ENCODE data around the gene KIAA0825. TPM values are rescaled to one million over a fixed set of nuclear protein-coding genes. Genes with fewer than 3 reads are reported as not detected.
A peak's percentile ranks its signal among the peaks of the same experiment; 100 is the strongest.
"Not testable (repeated sequence)": the region's sequence is repeated elsewhere in the genome, so short reads cannot be mapped to it uniquely, and the experiment has no call there.

KIAA0825 gene
- total RNA-seq, 1 donor from 2014 or later = 2.2 TPM

DNA sequence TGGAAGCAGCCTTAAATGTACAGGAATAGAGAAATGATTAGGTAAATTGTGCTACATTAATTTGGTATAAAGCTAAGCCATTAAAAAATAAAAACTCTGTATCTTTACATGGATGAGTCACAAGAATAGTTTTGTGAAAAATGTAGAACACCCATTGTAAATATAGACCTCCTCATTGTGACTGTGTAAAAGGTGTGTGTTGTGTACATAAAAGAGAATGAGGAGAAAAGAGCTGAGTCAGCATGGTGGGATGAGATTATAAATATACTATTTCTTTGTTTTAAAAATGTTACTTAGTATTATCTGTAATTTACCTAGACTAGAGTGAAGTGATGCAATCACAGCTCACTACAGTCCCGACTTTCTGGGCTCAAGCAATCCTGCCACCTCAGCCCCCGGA lies 250.5 kb downstream of the KIAA0825 start:
- ATAC-seq = peak; percentile 82

DNA sequence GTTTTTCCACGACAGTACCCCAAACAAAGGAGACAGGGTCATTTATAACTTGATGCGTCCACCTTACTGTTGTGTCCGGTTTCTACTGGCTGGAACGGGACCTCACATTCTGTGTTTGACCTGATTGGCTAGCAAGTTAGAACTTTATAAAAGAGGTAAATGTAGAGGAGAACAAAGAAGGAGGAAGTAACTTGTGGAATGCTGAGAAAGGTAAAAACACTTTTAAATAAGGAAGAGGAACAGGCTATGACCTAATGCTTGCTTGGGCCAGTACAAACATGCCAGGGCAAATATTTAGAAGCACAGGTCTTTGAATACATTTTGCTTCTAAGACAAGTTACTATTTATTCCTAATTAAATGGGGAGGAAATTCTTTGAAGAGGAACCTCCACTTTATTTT lies 251.6 kb downstream of the KIAA0825 start:
- ATAC-seq = peak; percentile 65

DNA sequence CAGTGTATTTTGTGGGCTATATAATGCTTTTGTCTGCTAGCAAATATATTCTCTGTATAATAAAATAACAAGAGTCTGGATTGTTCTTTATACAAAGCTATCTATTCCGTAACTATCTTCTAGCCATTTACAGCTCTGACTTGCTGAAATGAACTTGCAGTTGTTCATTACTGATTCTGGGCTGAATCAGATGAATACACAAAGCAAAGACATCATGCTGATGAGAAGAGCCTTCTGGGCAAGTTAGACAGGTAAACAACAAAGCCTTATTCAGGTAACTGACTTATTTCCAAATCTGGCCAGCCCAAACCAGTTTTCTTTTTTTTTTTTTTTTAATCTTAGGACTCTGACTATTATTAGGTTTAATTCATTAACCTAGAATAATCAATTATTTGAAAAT lies 255.5 kb downstream of the KIAA0825 start:
- peak; percentile 73 for ATAC-seq

DNA sequence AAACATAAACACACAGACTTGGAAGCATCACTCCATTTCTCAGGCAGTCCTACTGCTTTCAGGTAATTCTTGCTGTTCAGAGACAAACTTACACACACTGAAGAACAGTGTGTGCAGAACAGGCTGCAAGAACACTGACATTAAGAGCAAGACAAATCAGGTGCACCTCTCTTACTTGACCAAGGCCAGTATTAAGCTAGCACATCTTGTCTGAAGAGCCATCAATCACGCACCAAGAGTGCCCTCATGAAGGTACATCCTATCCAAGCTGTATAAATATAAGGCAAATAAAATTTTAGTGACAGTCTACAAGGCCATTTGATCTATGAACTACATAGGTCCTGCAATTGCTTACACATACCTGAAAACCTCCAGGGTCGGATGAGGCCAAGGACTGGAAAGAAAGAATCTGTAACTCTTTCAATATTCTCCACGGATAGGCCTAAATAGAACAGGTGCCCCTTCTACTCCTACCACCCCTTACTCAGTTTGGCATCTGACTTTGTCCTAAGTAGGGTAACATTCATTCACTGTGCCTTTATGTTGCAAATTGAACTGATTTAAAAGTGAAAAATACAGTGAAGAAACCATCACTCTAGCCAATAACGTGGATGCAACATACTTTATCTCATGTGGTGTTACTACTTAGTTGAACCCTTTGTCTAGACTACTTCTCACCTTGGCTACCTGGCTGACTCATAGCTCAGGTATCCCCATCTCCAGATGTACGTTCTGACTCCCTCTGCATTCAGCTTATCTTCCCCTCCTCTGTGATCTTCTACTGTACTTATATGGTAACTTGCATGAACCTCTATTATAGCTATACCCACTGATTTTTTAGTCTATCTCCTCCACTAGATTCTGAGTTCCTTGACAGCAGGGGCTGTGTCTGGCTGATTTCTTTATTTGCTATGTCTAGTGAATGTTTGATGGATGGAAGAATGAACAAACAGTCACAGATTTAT lies 256.3 kb downstream of the KIAA0825 start:
- ATAC-seq = peak; percentile 66

DNA sequence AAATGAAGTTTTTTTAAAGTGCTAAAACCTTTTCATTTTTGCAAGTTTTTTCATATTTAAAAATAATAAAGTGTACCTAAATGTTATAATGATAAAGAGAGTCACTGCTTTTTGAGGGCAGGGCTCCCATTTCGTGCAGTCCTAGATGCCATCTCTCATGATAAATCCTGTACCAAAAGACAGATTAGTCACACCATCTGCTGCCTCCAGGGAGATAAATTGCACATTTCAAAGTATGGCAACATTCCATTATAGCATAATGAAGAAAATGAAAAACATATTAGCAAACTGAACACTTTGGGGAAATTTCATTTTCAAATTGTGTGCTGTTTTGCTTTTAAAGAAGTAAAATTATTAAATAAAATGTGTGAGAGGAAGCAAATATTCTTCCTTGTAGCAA lies 257.2 kb downstream of the KIAA0825 start:
- ATAC-seq = no peak

GRCh38 chr5:94360382-94361130 lies 257.8 kb downstream of the KIAA0825 start:
- no peak for ATAC-seq

DNA sequence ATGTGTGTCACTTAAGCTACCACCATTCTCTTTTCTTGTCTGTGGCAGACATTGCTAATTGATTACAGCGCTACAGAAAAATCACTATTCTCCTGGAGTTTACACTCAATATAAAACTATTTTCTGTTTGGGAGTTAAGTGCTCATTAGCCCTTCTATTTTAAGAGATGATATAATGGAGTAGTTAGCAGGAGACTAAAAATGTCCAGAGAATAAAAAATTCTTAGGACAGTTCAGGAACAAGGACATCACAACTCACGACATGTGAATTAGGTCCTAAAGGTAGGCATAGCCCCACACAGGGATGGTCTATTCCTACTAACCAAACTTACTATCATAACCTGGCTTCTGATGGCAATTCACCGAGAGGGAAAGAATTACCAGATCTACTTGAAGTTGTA lies 258.5 kb downstream of the KIAA0825 start:
- no peak for ATAC-seq

DNA sequence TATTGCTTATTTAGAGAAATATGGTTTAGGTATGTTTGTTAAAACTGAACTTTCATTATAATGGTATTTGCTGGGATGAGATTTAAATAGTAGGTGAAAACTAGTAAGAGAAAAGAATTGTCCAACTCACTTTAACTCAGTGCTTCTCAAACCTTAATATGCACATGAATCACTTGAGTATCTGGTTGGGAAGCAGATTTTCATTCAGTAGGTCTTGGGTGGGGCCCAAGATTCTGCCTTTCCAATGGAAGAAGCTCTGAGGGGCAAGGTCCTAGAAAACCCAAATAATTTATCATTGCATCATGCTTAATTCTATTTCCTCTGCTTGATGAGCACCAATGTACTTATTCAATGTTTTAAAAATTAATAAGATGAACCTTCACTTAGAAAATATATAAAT lies 262.6 kb downstream of the KIAA0825 start:
- no peak for ATAC-seq

DNA sequence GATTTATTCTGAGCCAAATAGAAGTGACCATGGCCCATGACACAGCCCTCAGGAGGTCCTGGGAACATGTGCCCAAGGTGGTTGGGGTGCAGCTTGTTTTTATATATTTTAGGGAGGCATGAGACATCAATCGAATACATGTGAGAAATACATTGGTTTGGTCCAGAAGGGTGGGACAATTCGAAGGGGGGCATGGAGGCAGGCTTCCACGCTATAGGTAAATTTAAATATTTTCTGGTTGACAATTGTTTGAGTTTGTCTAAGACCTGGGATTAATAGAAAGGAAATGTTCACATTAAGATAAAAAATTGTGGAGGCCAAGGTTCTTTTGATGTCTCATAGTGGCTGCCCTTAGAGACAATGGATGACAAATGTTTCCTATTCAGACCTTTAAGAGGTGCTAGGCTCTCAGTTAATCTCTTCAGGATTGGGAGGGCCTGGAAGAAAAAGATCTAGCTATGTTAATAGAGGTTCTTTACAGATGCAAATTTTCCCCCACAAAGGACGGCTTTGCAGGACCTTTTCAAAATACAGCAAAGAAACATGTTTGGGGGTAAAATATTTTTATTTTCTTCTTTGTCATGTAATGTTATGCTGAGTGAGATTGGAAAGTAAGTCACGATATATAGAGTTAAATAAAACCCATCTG lies 263.4 kb downstream of the KIAA0825 start:
- not testable (repeated sequence) for ATAC-seq

- no peak for ATAC-seq
These were observed 264.8 kb downstream of the KIAA0825 start for GRCh38 chr5:94353605-94354004.

DNA sequence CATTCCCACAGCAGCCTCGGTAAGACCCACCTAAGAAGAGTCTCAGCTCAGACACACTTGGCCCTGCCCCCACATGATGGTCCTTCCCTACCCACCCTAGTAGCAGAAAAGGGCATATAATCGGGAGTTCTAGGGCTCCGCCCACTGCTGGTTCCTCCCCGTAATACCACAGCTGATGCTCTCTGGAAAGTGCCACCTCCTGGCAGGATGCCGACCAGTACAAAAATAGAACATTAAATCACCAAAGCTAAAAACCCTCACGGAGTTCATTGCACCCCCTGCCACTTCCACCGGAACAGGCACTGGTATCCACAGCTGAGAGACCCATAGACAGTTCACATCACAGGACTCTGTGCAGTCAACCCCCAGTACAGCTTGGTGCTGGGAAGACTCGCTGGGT lies 271.3 kb downstream of the KIAA0825 start:
- no peak for ATAC-seq

- ATAC-seq = no peak
These were observed 273.1 kb downstream of the KIAA0825 start for GRCh38 chr5:94345257-94345656.

DNA sequence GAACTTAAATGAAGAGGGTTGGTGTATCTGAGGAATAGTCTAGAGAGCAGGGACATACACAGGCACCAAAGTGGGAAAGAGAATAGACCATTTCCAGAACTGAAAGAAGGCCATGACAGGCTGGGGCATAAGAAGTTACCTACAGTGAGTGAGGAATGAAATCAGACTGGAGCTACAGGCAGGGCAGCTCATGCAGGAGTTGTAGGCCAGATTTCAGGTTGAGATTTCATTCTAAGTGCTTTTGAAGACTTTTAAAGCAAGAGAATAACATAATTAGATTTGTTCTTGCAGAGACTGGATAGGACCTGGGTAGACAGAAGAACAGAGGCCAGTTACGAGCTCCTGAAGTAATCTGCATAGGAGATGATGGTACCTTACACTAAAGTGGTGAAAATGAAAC lies 280.8 kb downstream of the KIAA0825 start:
- ATAC-seq = no peak

DNA sequence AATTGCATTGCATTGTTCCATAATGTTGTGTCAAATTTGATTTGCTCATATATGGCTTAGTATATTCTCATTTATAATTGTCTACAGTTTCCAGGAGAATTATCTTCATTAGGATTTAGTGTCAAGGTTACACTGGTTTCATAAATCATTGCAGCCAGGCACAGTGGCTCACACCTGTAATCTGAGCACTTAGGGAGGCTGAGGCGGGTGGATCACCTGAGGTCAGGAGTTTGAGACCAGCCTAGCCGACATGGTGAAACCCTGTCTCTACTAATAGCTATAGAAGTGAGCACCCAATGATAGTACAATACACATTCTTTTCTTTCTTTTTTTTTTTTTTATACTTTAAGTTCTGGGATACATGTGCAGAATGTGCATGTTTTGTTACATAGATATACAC lies 282.5 kb downstream of the KIAA0825 start:
- no peak for ATAC-seq

DNA sequence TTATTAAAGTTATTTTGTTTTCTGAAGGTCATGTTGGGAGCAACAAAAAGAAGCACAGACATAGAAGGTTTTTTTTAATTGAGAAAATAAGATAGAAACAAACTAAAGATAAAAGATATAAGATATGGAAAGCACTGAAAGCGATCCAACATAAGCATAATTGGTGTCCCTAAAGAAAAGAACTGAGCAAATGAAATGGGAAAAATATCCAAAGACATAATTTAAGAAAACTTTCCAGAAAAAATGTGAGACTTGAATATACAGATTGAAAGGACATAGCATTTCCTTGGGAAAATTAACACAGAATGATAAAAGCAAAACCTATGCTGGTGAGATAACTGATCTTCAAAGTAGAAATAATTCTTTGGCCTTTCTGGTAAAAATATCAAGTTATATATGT lies 289.3 kb downstream of the KIAA0825 start:
- no peak for ATAC-seq

DNA sequence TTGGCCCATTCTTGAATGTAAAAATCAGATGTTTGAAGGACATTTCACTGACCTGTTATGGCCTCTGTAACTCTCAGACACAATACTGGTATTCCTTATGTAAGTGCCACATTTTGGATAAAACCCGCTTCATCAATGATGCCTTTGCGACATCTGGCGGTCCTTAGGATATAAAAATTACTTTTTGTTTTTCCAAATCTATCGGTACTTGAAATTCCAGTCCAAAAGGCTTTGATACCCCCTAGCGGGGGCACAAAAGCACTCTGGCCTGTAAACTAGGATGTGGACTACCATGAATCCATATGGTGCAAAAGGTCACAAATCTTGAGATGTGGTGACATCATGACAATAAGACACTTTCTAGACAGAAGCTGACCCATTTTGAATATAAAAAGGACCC lies 291.8 kb downstream of the KIAA0825 start:
- no peak for ATAC-seq

- no peak for ATAC-seq
These were observed 301.2 kb downstream of the KIAA0825 start for GRCh38 chr5:94316916-94317838.

DNA sequence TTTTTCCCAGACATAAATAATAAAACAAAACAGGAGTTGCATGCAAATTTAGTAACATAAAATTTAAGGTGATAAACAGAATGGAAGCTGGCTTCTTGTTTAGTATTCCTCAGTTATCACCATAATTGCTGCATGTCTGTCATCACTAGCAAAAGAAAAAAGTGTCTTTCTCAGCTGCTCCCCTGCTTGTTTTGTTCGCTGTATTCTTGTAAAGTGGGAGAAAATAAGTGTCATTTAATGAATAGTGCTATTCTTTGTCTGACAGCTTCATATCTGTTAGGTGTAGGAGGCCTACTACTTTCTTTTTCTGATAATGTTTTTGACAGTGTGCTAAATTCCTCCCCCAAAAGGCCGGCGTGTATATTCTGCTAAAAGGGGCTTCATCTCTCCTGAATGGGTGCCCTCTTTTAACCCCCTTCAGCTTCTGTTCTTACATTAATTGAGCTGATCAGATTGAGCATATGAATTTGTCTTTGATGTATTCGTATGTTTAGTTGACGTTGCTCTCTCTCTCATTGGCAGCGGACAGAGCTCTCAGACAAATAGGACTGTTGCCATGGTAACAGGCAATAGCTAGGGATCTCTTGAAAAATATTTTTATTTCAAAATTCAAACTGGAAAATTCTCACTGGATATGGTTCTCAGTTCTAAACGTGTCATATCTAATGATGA lies 303.8 kb downstream of the KIAA0825 start:
- ATAC-seq = no peak

DNA sequence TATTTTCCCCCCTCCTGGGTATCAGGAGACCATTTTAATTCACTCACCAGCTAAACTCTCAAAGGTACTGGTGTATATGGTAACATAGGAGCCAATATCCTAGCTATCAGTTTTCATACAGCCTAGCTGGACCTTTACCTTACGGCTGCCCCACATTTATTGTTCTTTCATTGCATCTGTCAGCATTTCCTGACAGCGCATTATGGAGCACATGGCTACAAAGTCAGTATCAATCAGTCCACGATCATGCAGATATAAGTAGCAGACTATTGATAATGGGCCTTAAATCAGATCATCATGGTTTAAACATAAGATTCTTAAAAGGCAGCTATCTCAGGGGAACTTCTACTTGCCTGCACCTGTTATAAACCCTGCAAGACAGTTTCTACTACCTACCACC lies 304.7 kb downstream of the KIAA0825 start:
- ATAC-seq = no peak

DNA sequence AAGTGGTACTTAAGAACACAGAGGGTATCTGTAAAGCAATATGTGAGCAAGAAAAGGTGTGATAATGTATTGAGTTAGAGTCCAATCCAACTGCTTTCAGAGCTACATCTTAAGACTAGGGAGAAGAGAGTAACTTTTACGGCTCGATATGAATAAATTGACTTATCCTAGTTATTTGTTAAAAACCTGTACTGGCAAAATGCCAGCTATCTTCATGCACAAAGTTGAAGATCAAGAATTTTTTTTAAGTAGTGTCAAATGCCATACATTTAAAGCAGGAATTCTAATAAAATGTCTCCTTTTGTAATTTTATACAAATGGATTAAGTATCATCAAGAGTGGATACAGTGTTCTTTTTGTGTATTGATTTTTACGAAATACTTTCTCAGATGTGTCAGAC lies 305.2 kb downstream of the KIAA0825 start:
- no peak for ATAC-seq

DNA sequence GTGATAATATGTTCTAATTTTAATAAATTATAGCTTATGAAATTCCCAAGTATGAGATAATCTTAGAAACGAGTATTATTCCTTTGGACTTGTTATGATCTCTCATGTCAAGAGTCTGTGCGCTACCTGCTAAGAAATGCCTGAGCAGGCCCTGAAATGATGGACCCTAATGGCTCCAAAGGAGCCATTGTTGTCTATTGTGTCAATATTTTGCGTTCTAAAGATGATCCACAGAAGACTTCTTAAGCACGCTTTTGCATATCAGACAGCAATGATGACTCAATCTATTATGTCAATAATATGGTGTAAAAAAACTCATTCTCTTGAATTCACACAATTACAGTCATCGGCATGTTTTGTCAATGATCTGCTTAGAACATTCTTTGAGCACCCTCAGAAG lies 306.1 kb downstream of the KIAA0825 start:
- ATAC-seq = no peak

DNA sequence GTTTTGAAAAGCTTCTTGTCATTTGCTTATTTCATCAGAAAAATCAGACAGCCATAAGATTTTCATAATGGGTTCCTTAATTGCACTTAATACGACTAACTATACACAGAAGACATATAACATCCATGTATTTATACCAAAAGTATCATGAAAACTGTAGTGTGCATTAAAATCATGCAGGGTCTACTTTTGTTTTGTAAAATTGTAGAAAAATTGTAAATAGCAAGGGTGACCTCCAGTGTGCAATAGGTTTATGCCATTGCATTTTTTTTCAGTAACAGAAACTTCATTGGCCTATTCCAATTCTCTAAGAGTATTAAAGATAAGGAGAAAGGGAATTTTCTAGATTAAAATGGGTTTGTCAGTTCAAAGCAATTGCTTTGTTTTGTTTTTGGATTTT lies 307.6 kb downstream of the KIAA0825 start:
- ATAC-seq = no peak
